Cardiac muscle cell (in vitro differentiated cells and primary cell): ENCODE data around the gene ABCC1. TPM values are rescaled to one million over a fixed set of nuclear protein-coding genes. Genes with fewer than 3 reads are reported as not detected.
"Not testable (repeated sequence)": the region's sequence is repeated elsewhere in the genome, so short reads cannot be mapped to it uniquely, and the experiment has no call there.

ENCODE experiments used
- DNase-seq, 2 donors: peaks; one replicate each; pipeline versions ENCODE4 v3.0.0 to v3.0.0-alpha.2; 2010 to 2017; ENCODE audit warnings: low read depth in 1 of 2, low spot score in 1 of 2
- H3K27ac ChIP-seq: fragments of 200-600 bp; sonication (generic); 2 replicates; pipeline ENCODE4 v1.5.1; 2016
- H3K27me3 ChIP-seq: fragments of 200-600 bp; sonication (generic); 2 replicates; pipeline ENCODE4 v1.6.0; 2016; ENCODE audit warnings: control low read depth
- H3K36me3 ChIP-seq: fragments of 200-600 bp; sonication (generic); 2 replicates; pipeline ENCODE4 v1.5.1; 2016; ENCODE audit warnings: control low read depth
- H3K4me1 ChIP-seq: fragments of 200-600 bp; sonication (generic); 2 replicates; pipeline ENCODE4 v1.8.1; 2017; ENCODE audit warnings: low read depth, mild to moderate bottlenecking, mixed run types
- H3K4me3 ChIP-seq: fragments of 200-600 bp; sonication (generic); 2 replicates; pipeline ENCODE4 v1.5.1; 2016; ENCODE audit warnings: mild to moderate bottlenecking
- H3K9me3 ChIP-seq: fragments of 200-600 bp; sonication (generic); 2 replicates; pipeline ENCODE4 v1.5.1; 2017; ENCODE audit warnings: low read depth, mild to moderate bottlenecking, control low read depth
- polyA plus RNA-seq: library from polyadenylated mRNA; unstranded; fragments of >200 nt; fragmentation: Nextera tagmentation; extraction: Ambion mirVana; gene quantifications from 2 replicates; pipeline ENCODE4 v1.2.1, GENCODE V29; 2016
- total RNA-seq: library from RNA; depleted of rRNA; stranded (reverse); fragments of >200 nt; gene quantifications from 2 replicates; pipeline ENCODE4 v1.2.3, GENCODE V29; 2016
- TF ChIP-seq, protein P1 (sequence below): IDR thresholded peaks from 2 replicates; pipeline ENCODE4 v1.5.1; 2012; ENCODE audit warnings: low read depth, mild to moderate bottlenecking, low read length

The ABCC1 gene
- total and polyA plus RNA-seq, 2 experiments from 2014 or later: 14.2 to 31.0 TPM

GRCh38 chr16:15953477-15953876, 4.1 kb downstream of the ABCC1 start:
- Histone ChIP-seq H3K27me3 (no peaks in the 10 kb centered on the region), H3K36me3 (no peaks in the 10 kb centered on the region), H3K4me1 (peaks cover 16% of the 10 kb centered on the region), H3K9me3 (no peaks in the 10 kb centered on the region), H3K27ac (no peak overlapping the region), H3K4me3 (no peak overlapping the region)
- DNase-seq: no peak
- TF ChIP-seq, protein P1, sequence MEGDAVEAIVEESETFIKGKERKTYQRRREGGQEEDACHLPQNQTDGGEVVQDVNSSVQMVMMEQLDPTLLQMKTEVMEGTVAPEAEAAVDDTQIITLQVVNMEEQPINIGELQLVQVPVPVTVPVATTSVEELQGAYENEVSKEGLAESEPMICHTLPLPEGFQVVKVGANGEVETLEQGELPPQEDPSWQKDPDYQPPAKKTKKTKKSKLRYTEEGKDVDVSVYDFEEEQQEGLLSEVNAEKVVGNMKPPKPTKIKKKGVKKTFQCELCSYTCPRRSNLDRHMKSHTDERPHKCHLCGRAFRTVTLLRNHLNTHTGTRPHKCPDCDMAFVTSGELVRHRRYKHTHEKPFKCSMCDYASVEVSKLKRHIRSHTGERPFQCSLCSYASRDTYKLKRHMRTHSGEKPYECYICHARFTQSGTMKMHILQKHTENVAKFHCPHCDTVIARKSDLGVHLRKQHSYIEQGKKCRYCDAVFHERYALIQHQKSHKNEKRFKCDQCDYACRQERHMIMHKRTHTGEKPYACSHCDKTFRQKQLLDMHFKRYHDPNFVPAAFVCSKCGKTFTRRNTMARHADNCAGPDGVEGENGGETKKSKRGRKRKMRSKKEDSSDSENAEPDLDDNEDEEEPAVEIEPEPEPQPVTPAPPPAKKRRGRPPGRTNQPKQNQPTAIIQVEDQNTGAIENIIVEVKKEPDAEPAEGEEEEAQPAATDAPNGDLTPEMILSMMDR: no peak

- H3K27ac ChIP-seq: no peak overlapping the region
- H3K27me3 ChIP-seq: no peaks in the 10 kb centered on the region
- no peak for DNase-seq
- H3K4me1 ChIP-seq: peaks cover 16% of the 10 kb centered on the region
- H3K9me3 ChIP-seq: no peaks in the 10 kb centered on the region
- H3K4me3 ChIP-seq: no peak overlapping the region
- TF ChIP-seq, protein P1: no peak
- no peaks in the 10 kb centered on the region for H3K36me3 ChIP-seq
These were observed 4.8 kb downstream of the ABCC1 start for GRCh38 chr16:15953929-15954813.

DNA sequence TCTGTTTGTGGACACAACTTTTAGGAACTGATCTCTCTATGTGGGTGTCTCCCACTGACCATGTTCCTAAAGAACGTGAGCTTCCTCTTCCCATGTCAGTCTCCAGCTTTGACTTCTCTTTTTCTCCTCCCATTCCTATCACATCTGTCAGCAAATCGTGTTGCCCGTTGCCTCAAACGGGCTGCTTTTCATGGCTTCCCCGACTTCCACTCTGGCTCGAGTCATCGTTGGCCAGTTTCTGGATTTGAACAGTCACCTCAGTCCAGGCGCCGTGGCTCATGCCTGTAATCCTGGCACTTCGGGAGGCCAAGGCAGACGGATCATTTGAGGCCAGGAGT, 5.4 kb downstream of the ABCC1 start:
- Histone ChIP-seq H3K36me3 (no peaks in the 10 kb centered on the region), H3K27ac (no peak overlapping the region), H3K27me3 (no peaks in the 10 kb centered on the region), H3K9me3 (no peaks in the 10 kb centered on the region), H3K4me3 (no peak overlapping the region), H3K4me1 (peaks cover 16% of the 10 kb centered on the region)
- TF ChIP-seq, protein P1: no peak
- DNase-seq: no peak

GRCh38 chr16:15955425-15955824, 6.0 kb downstream of the ABCC1 start:
- Histone ChIP-seq H3K27me3 (no peaks in the 10 kb centered on the region), H3K36me3 (no peaks in the 10 kb centered on the region), H3K4me1 (peaks cover 15% of the 10 kb centered on the region), H3K27ac (no peak overlapping the region), H3K9me3 (no peaks in the 10 kb centered on the region), H3K4me3 (no peak overlapping the region)
- TF ChIP-seq, protein P1: no peak
- no peak for DNase-seq

DNA sequence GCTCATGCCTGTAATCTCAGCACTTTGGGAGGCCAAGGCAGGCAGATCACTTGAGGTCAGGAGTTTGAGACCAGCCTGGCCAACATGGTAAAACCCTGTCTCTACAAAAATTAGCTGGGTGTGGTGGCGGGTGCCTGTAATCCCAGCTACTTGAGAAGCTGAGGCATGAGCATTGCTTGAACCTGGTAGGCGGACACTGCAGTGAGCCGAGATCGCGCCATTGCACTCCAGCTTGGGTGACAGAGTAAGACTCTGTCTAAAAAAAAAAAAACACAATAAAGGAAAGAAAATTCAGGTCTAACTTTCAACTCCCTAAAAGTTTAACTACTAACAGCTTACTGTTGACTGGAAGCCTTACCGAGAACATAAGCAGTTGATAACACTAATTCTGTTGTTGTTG, 6.7 kb downstream of the ABCC1 start:
- not testable (repeated sequence) for H3K27me3 ChIP-seq, H3K27ac ChIP-seq, H3K36me3 ChIP-seq, H3K4me3 ChIP-seq, H3K9me3 ChIP-seq, H3K4me1 ChIP-seq, DNase-seq

- no peaks in the 10 kb centered on the region for H3K9me3 ChIP-seq
- no peaks in the 10 kb centered on the region for H3K36me3 ChIP-seq
- DNase-seq: no peak
- TF ChIP-seq, protein P1: no peak
- H3K4me1 ChIP-seq: no peaks in the 10 kb centered on the region
- H3K4me3 ChIP-seq: no peak overlapping the region
- H3K27me3 ChIP-seq: no peaks in the 10 kb centered on the region
- H3K27ac ChIP-seq: no peak overlapping the region
These were observed 9.4 kb downstream of the ABCC1 start for GRCh38 chr16:15958703-15959348.
